SHP77 treated with DMSO at 0.1 percent for 48 hours (cell line): ENCODE measurements around the gene CST3.
"Not testable (repeated sequence)": the region's sequence is repeated elsewhere in the genome, so short reads cannot be mapped to it uniquely, and the experiment has no call there.

Source experiments
- DNase-seq: peaks from one replicate; lab custom pipeline; 2025; lab: John Stamatoyannopoulos, UW

The CST3 gene

DNA sequence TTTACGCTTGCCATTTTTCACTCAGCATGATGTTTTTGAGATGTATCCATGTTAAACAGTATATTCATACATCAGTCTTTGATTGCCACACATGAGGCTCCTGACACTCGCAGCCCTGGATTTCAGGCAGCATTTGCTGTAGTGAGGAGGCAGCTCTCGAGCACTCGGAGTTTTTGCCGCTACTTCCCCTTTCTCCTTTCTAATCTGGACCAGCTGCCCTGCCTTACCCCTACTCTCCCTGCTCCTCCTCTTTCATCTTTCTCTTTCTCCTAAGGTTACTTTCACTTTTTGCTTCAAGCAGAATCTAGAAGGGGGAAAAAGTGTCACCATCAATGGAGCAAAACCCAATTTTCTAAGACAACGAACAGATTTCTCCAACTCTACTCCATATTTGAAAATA lies 5.9 kb upstream of the CST3 start:
- no peak for DNase-seq

DNA sequence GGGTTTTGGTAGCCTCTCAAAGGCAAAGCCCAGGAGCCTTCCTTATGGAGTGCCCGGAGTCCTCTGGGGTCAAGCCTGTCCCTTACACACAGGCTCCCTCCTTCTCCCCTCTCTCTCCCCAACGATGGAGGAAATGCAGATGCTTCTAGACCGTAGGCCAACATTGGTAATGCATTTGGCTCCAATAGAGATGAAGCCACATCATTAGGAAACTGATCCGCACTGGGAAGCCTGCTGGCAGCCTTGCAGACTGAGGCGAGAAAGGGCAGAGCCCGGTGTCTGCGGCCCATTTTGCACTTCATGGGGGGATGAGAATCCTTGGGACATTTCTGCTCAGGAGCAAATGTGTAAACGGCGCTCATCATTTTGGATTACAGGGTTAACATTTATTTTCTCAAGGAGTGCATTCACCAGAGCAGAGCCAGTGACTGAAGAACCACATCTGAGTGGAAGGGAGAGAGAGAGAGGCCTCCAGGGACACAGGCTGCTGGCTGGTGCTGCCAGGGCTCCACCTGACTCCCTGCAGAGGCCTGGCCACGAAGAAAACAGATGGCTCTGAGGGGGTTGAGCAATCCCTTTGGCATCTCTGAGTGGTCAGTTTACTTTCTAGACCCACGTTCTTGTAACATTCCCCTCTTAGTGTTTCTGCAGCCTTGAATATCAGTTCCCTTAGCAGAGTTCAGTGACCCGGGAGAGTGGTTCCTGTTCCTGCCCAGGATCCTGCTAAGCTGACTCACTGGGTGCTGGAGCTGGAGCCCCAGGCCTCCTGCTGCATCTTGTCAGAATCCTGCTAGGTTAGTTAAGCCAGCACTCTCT lies 4.4 kb upstream of the CST3 start:
- no peak for DNase-seq

DNA sequence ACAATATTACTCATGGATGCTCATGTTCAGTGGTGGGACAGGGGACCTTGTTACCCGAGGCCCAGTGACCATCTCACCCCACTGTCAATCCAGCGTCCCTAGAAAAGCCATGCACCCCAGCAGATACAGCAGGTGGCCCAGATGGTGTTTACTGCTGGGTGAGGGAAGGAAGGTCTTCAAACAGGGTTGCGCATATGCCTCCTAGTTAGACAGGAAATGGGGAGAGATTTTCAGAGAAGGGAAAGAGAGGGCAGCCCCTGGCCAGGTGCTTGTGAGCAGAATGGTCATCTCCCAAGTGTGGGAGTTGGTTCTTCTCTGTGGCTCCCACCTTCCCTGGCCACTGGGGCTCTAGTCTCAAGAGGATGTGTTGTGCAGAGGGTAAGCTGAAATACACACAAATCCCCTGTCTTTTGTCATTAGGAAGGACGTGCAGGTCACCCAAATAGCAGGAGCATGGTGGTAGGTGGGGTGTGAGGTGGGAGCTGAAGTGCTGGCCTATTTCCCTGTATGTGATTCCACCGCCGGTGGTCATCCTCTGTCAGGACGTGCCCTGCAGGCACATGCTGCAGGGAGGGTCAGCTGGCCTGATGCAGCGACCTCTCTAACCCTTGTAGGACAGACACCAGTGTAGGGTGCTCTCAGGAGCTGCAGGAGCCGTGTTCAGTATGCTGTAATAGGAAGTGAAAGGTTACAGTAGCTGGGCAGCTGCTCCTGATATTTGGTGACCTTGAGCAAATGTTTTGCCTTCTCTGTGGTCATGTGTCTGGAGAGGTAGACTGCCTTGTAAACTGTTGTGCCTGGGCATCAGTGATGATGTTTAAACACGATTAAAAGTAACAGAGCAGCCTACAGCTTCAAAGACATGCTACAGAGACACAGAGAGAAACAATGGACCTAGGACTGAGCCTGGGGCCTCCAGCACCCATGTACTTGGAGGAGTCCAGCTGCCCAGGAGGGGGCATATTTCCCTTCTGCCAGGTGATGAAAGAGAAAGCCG lies 3.2 kb upstream of the CST3 start:
- no peak for DNase-seq

DNA sequence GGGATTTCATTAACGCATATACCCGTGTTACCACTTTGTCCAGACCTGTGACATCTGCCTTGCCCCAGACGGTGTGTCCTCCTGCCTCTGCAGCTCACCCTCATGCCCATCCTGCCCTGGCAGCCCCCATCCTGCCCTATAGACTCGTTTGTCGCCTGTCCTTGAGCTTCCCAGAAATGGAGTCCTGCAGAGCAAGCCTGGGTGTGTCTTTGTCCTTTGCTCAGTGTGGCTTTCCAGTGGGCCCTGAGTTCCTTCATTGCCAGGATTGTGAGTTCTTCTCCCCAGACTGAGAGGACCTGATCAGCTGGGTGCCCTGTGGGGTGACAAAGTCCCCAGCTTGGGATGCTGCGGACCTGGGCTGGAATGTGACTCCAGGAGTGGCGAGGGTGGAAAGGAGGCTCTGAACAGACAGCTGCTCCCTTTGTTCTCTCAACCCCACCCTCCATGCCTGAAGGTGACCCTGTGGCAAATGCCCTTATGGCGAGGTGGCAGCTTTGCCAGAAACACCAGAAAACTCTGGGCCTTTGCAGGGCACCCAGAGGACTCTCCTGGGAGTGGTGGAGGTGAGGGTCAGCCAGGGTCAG lies 2.4 kb upstream of the CST3 start:
- DNase-seq: no peak

DNA sequence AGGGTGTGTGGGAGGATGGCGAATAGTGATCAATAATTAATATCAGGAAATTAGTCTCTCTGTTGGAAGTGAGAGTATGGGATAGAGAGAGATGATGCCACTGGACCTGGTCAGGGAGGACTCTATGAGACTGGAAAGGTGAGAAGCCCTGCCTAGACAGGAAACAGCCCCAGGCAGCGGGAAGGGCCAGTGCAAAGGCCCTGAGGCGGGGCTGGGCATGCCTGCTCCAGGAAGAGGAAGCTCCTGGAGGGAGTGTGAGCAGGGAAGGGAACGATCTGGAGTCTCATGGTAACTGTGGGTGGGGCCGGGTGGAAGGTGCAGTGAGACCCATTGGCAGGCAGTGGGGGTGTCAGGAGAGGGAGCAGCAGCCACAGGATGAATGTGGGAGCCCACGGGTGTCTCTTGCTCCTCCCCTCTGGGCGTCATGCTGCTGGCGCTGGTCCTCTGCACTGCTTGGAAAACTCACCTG lies 1.8 kb upstream of the CST3 start:
- no peak for DNase-seq

DNA sequence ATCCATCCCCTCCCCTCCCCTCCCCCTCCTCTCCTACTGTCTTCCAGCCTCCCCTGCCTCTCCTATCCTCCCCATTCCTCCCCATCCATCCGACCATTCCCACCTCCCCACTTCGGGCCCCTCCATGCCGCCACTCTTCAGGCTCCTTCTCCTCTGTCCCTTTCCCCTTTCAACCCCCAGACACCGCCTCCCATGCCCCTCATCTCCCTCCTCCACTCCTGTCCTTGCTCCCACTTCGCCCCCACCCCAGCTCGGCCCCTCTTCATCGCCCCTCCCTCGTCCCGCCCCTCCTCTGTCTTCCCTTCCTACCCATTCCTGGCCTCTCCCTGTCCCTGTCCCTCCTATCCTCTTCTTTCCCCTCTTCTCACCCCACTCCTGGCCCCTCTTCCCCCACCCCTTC lies 554 bp upstream of the CST3 start:
- no peak for DNase-seq

DNA sequence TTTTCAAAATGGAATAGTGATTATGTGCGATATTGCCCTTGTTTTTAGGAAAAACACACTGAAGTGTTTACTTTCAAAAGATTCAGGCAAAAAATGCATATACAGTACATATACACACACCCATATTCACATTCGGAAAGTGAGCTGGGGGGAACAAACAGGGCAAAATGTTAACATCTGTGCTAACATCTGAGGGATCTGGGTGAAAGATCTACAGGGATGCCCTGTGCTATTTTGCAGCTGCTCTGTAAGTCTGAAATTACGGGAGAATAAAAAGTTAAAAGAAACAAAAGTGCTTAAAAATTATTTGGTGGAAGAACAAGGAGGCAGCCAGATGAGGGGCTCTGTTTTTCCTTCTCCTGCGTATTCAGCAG lies 860 bp downstream of the CST3 start:
- no peak for DNase-seq

DNA sequence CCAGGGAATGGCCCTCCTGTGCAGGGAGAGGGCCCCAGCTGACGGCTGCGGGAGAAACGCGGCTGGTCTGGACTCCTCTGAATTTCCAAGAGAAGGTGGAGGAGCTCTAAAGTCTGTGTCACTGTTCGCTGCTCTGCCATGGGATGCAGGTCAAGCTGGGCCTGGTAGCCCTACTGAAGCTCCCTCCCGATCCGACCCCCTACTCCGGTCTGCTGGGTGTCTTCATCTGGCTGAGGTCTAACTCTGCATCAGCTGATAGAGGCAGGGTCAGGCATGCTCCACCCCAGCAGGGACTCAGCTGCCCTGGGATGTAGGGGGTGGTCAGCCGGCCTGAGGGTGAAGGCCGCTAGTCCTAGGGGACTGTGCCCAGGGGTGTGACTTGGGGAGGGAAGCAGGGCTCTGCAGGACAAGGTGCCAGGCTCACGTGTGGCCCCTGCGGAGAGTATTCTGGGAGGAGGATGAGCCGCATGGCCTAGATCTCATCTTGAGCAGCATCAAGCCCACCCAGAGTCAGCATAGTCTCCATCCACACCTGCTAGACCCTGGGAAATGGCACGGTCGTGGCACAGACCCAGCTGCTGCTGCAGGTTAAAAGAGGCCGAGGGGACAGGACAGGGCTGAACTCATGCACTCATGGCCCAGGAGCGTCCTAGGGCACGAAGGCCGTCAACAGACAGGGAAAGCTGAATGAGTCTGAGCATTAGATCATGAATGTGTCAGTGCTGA lies 1.4 kb downstream of the CST3 start:
- no peak for DNase-seq

DNA sequence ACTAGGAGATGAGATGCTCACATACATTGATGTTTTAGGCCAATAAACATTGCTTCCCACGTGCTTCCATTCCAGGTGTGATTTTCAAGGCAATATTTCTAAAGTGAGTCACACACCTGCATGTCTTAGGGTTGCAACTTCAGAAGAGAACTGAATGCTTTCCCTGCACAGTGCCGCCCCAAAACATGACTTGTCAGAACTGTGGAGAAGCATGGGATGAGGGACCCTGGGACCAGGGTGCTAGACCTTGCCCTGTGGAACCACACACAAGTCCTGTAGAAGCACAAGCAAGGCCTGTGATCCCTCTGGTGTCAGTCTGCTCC lies 2.0 kb downstream of the CST3 start:
- DNase-seq: not testable (repeated sequence)

DNA sequence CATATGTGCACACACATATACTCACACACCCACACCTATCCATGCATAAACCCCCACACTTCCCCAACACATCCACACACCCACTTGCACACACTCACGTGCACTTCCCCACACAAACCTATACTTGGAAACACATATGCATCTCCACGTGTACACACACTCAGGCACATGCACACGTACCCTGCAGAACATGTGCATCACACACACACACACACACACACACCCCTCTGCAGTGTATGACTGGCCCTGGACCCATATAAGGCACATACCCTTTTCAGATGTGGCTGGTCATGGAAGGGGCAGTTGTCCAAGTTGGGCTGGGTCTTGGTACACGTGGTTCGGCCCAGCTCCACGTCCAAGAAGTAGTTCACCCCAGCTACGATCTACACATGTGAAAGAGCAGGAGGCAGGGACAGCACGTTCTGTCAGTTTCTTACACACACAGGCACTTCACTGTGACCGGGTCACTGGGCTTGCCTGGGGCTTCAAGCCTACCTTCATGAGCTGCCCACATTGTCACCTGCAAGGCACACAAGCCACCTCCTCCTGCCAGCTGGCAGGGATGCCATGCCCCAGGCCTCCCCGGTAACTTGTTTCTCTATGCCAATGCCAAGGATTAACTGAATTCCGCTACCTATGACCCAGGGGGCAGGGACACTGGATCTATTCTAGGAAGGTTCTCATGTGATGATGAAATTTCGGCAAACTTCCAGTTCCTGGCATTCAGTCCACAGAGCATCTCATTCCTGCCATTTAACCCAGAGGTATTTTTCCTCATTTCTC lies 2.6 kb downstream of the CST3 start:
- no peak for DNase-seq

DNA sequence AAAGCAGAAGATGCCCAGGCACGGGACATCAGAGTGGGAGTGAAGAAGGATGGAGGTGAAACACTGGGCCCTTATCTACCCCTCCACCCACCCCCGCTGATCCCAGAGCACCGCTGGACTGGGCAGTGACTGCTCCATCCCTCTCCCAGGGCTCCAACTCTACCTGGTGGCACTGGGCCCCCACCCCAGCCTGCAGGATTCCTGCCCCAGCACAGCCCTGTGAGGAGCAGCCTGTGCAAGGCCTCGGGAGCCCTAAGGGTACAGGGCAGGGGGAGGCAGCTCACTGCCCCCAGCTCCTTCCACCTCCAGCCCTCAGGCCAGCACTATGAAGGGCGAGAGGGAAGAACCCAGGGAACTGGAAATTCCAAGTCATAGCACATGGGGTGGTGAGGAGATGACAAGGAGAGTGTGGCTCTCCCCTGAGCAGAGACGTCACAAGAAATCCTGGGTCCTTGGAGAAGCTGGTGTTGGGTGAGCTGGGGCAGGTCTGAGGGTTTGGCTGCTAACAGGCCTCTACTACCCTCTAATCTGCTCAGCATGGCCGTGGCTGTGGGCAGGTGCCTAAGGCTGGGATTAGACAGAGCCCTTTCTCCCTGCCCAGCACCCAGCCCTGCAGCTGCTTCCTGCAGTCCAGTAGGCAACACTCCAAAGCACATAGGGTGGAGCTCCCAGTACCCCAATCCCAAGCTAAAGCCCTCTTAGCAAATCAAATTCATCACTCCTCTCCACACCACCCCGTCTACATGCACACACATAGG lies 3.5 kb downstream of the CST3 start:
- DNase-seq: no peak

DNA sequence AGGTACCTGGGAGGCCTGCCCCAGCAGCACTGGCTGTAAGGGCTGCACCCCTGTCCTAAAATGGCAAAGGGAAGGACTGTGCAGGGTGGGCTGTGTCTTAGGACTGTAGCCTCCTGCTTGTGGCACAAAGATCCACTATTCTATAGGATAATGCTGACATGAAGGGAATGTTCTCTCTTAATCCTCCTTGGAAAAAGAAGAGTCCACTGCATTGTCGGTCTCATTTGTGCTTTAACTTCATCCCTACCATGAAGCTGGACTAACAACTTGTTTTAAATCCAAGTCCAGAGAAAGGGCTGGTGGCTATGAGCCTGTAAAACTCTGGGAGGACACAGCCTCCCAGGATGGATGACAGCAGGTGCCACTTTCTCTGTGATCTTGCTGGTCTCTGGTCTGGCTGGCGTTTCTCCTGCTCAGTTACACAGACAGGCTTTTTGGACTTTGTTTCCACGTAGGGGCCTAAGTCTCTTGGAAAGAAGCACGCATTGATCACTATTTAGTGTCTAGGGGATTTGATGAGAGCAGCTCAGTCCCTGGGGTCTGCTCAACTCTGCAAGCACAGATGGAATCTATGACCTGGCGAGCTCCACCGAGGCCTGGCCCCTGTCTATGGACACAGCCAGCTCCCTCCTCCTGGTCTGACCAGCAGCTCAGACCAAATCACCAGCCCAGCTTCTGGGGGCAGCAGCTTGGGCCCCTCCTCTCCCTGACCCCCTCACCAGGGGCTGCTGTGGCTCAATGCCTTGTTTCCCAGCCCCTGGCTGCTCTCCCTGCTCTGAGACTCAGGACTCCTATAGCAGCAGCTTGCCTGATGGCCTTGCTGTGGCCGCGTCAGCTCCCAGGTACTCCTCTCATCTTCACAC lies 4.8 kb downstream of the CST3 start:
- no peak for DNase-seq

DNA sequence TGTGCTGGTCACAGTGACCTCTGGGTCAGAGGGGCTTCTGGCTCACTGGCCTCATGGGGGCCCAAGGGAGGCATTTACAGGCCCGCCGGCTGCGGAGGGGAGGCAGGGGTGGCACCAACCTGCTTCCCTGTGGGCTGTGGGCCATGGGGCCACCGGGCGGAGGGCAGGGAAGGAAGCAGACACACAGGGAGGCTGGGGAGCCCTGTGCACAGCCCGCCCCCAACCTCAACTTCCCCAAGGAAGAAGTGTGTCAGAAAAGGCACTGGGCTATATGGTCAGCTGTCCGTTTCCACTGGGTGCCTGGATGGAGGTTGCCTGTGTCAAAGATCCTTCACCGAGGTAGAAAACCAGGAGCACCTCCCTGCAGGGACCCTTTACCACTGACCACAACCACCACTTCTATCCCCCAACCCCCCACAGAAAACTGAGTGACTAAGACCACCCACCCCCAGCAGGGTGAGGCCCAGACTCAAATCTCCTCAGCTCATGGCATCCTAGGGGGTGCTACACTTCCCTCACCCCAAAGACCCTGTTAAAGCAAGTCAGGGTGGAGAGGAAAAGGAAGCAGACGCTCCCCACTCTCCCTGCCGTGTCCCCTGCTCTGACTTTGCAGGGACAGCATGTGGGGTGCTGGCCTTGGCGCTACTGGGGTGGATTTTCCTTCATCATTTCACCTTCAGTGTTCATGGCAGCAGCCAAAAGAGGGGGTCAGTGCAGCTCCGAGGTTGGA lies 5.6 kb downstream of the CST3 start:
- no peak for DNase-seq

DNA sequence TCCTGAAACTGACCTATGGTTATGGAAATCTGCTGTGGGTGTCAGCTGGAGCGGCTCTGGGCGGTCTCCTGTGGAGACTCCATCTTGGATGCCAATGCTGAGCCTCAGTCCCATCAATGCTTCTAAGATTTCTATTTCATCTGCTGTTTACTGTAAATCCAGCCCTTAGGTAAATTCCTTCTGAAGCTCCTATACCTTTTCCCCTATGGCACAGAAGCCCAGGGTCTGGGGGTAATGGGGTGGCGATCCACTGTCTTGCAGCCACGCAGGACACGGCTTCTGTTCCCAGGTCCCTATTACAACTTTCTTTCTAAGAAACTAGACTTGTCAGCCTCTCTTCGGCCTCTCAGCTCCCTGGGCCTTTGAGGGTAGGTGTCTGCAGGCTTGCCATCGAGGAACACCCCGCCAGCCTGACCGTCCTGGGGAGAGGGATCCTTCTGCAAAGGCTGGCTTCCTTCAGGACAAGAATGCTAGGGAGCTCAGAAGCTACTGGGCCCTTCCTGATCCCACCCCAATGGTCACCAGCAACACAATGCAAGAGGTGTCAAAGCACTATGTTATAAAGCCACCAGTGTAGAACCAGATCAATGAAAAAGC lies 6.4 kb downstream of the CST3 start:
- DNase-seq: no peak

DNA sequence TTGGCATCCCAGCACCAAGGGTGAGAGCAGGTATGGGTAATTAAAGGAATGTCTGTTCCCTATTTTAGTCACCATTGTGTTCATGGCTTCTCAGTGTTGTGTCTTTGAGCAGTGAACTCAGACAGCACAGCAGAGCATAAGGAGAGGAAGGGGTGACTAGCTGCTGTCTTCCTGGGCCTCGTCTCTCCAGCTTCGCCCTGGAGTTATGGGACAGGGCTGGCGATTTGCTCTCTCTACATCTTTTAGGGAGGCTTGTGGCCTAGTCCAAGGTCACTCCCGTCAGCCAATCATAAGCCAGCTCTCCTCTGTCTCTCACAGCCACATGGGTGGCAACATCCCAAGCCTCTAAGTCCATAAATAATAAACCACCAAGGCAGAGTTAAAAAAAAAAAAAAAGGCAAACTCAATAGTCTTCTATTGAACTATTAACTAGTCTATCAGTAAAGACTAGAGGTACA lies 7.3 kb downstream of the CST3 start:
- DNase-seq: no peak

DNA sequence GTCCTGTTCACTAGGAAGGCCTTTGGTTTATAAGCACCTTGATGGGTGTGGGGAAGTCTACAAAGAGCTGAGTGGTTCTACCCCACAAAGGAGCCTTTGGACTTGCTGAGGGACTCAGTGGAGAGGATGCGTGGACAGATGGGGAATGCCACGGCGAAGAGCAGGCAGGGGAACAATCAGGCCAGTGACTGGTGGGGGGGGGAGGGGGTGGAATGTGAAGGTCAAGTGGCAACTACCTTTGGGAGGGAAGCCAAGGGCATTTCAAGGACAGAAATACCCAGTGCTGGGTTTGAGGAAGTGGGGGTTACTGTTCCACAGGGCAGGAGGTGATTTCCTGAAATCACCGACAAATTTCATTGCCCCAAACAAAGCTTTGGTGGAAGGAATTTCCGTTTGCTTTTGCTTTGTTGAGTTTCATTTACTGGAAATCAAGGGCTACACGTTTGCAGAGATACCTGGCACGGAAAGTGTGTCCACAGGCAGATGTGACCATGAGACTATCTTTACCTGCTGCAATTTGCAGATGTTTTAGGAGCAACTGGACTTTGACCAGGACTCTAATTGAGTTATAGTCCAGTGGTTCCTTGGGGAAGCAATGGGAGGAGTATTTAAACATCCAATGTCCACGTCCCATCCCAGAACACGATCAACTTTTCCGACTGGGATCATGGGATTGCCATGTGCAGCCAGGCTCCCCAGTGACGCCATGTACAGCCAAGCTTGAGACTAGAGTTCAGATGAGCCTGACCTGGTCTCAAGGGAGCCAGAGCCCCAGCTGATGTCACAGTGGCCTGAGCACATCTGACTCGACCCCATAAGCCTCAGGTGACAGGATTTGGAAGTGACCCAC lies 8.0 kb downstream of the CST3 start:
- DNase-seq: no peak

DNA sequence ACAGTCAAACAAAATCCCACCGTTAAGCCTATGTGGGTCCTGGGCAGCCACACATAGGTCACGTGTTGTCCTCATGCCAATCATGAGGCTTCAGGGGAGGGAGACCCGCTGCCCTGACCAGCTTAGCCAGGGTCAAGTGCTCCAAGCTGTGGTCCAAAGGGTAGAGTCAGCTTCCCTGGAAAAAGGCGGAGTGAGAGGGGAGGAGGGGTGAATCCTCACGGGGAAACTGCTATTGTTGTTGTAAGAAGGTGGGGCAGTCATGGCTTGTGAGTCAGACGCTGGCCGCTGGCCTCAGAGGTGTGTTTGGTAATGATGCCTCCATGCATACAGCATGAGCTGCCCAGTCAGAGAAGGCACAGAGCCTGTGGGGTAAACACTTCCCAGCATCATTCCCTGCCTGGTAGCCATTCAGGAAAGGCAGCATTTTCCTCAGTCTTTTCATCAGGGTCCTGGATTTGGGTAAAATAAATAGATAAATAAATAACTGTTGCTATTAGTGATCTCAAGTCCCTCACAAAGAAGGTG lies 8.7 kb downstream of the CST3 start:
- no peak for DNase-seq
